GM12892 (cell line): Measurements from ENCODE around the gene PDK3.
A peak's percentile ranks its signal among the peaks of the same experiment; 100 is the strongest.

Experiments
- DNase-seq: peaks from one replicate; pipeline ENCODE4 v3.0.0; 2011; ENCODE audit not compliant: insufficient read length
- FAIRE-seq: peaks from 2 replicates; lab custom pipeline; 2011; peaks lifted over from hg19 to GRCh38; lab: Jason Lieb, UNC
- POLR2A ChIP-seq: IDR thresholded peaks from 2 replicates; pipeline ENCODE4 v1.6.1; 2011; ENCODE audit warnings: low read depth, low read length, control low read depth
- POLR2AphosphoS5 ChIP-seq: IDR thresholded peaks from 2 replicates; pipeline ENCODE4 v1.6.1; 2011; ENCODE audit warnings: low read depth, low read length, control low read depth
- TAF1 ChIP-seq: IDR thresholded peaks from 2 replicates; pipeline ENCODE4 v1.6.1; 2011; ENCODE audit warnings: low read depth, mild to moderate bottlenecking, control low read depth, low read length, borderline replicate concordance

The PDK3 gene

DNA sequence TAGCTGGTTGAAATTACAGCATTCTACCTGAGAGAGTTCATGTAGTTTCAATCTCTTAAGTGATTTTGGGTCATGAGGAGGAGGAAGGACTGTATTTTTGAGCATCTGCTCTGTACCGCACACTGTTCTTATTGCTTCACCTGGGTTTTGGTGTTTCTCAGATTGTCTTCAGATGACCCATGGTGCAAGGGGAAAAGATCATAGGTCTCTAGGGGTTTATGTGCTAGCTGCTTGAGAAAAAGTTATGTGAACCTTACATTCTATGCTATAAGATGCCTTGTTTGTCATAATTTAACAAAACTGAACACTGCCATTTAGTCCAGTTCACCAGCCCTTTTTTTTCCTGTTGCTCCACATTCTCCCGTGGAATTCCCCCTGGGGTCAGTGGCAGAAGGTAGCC lies 60.4 kb downstream of the PDK3 start:
- DNase-seq = no peak
- no peak for FAIRE-seq
- TF ChIP-seq POLR2A (no peak), TAF1 (no peak), POLR2AphosphoS5 (no peak)

- no peak for TF ChIP-seq TAF1
- no peak for TF ChIP-seq POLR2AphosphoS5
- no peak for TF ChIP-seq POLR2A
- no peak for FAIRE-seq
- DNase-seq = no peak
These were observed 61.5 kb downstream of the PDK3 start for GRCh38 chrX:24526616-24527015.

DNA sequence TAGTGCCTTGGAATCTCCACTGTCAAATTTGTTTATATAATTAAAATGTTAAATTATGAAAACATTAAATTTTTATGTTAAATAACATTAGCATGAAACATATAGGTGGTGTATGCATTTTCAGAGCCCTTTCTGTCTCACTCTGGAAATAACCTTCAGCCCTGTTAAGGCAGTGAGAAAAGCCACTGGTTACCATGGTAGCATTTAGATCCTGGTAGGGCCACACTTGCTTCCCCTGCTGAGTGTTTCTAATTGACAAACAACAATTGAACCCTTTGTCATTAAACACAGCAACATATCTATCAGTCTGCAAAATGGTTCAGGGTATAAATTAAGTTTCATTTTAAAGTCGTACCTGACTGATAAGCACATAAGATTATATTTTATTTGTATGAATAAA lies 63.5 kb downstream of the PDK3 start:
- FAIRE-seq = no peak
- DNase-seq = no peak
- TF ChIP-seq POLR2AphosphoS5 (no peak), TAF1 (no peak), POLR2A (no peak)

DNA sequence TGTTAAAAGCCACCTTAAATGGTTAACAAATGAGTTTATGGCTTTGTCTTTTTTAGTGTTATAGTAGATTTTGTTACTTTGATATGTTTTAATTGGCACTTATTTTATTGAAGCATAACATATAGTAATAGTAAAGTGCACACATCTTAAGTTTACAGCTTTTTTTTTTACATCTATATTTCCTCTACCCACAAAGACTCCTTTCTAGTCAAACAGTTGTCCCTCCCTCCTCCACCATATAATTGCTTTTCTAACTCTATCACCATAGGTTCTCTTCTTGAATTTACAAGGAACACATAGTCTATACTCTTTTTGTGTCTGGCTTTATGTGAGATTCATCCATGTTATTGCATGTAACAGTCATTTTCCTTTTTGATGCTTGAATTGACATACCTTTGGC lies 71.5 kb downstream of the PDK3 start:
- FAIRE-seq (no peak), DNase-seq (no peak)
- TF ChIP-seq POLR2A (no peak), POLR2AphosphoS5 (no peak), TAF1 (no peak)

GRCh38 chrX:24542756-24543155 lies 77.7 kb downstream of the PDK3 start:
- DNase-seq (no peak), FAIRE-seq (no peak)
- TF ChIP-seq POLR2A = no peak

DNA sequence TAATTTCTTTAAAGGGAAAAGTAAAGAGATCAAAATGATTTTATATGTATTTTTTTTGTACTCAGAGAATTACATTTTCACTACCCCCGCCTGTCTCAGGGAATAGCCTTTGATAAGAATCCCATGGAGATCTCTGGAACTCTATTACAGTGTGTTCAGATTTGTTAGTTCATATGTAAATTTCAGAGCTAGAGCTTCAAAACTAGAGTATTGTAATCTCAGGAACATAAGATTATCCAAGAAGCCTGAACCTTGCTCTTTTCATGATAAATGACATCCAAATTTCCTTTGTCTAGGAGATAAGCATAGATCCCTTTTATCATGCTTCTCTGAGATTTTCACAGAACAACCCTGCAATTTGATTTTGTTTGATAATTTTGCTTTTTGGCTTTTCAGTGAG lies 82.9 kb downstream of the PDK3 start:
- no peak for TF ChIP-seq TAF1
- no peak for TF ChIP-seq POLR2AphosphoS5
- FAIRE-seq (no peak), DNase-seq (no peak)

DNA sequence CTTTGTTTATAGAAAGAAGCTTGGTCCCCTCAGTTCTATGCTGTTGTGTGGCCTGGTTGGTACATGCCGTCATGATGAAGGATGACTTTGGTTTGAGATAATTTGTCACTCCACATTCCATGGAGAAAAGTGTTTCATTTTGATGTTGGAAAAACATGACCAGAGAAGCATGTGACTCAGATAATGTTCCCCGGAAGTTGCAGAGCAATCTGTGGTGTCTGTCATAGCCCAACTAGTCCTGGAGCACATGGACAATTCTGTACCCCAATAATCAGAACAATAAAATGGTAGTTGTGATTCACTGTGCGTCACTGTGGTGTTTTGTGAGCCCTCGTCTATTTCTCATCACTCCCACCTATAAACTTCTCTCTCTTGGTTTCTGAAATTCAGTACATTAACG lies 85.1 kb downstream of the PDK3 start:
- TF ChIP-seq POLR2A = no peak
- no peak for TF ChIP-seq TAF1
- TF ChIP-seq POLR2AphosphoS5 = no peak
- no peak for DNase-seq
- FAIRE-seq = no peak

GRCh38 chrX:24553011-24553410 lies 87.9 kb downstream of the PDK3 start:
- TF ChIP-seq POLR2A (no peak), POLR2AphosphoS5 (no peak), TAF1 (no peak)
- no peak for FAIRE-seq
- no peak for DNase-seq

GRCh38 chrX:24561121-24561520 lies 96.0 kb downstream of the PDK3 start:
- DNase-seq (peak; percentile 5), FAIRE-seq (no peak)
- no peak for TF ChIP-seq POLR2AphosphoS5
- no peak for TF ChIP-seq POLR2A
- no peak for TF ChIP-seq TAF1

GRCh38 chrX:24563291-24564010 lies 98.4 kb downstream of the PDK3 start:
- FAIRE-seq (no peak), DNase-seq (no peak)
- TF ChIP-seq POLR2AphosphoS5 (no peak), TAF1 (no peak), POLR2A (no peak)

GRCh38 chrX:24566240-24566639 lies 101.2 kb downstream of the PDK3 start:
- no peak for DNase-seq
- no peak for FAIRE-seq
- no peak for TF ChIP-seq TAF1
- TF ChIP-seq POLR2AphosphoS5 = no peak
- no peak for TF ChIP-seq POLR2A

GRCh38 chrX:24567169-24567568 lies 102.1 kb downstream of the PDK3 start:
- DNase-seq (no peak), FAIRE-seq (no peak)
- no peak for TF ChIP-seq POLR2A
- TF ChIP-seq TAF1 = no peak
- no peak for TF ChIP-seq POLR2AphosphoS5

GRCh38 chrX:24574743-24575142 lies 109.7 kb downstream of the PDK3 start:
- DNase-seq (no peak), FAIRE-seq (no peak)
- TF ChIP-seq POLR2A = no peak
- TF ChIP-seq POLR2AphosphoS5 = no peak
- no peak for TF ChIP-seq TAF1
